Subcutaneous adipose tissue (tissue), 4 donors: ENCODE data around the gene PDE4B. TPM values are rescaled to one million over a fixed set of nuclear protein-coding genes. Genes with fewer than 3 reads are reported as not detected.

ENCODE experiments used
- total RNA-seq, 4 donors: library from RNA; depleted of rRNA; stranded (reverse); fragments of >200 nt; gene quantifications; one replicate each; pipeline ENCODE4 v1.1.0, GENCODE V29; 2016
- TF ChIP-seq, protein P1 (sequence below): fragments of 450-650 bp; IDR thresholded peaks from one replicate; pipeline ENCODE4 v1.5.1; 2016; ENCODE audit warnings: low read depth, mild to moderate bottlenecking, control low read depth, antibody characterized with exemption, moderate library complexity

PDE4B gene
- total RNA-seq, 4 donors from 2014 or later, result 8.5 to 31.8 (median 15.5) TPM

DNA sequence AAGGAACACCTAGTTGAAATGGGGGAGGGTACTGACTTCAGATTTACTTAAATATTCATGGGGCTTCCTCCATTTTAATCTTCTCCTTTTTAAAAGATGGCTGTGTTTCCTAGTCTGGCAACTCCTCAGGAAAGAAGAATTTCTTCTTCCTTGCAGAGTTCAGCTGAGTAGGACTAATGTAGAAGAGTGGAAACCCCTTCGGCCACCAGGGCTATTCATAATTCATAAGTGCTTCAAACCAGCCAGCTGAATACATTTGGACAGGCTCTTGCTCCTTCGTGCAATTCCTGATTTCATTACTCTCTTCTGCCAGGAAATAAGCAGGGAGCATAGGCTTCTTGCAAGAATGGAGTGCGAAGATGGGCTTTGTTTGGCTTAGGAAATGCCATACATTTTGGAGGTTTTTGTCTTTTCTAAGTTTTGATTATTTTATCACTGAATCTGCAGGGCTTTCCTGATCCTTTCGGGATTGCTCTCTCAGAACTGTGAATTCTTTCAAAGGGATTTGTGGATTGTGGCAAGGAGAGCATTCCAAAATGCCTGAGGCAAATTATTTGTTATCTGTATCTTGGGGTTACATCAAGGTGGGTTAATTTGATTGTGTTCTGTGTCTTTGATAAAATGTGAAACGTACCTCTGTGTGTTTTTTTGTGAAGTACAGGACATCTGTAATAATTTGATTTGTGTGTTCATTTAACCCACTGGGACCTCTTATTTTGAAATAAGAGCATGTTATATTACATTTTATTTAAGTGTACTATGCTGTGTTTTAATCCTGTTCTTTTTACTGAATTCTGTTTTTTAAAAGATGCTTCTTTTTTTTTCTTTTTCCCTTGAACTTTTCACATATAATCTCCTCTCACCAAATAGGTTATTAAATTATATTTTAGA, 561.9 kb downstream of the PDE4B start:
- TF ChIP-seq, protein P1, sequence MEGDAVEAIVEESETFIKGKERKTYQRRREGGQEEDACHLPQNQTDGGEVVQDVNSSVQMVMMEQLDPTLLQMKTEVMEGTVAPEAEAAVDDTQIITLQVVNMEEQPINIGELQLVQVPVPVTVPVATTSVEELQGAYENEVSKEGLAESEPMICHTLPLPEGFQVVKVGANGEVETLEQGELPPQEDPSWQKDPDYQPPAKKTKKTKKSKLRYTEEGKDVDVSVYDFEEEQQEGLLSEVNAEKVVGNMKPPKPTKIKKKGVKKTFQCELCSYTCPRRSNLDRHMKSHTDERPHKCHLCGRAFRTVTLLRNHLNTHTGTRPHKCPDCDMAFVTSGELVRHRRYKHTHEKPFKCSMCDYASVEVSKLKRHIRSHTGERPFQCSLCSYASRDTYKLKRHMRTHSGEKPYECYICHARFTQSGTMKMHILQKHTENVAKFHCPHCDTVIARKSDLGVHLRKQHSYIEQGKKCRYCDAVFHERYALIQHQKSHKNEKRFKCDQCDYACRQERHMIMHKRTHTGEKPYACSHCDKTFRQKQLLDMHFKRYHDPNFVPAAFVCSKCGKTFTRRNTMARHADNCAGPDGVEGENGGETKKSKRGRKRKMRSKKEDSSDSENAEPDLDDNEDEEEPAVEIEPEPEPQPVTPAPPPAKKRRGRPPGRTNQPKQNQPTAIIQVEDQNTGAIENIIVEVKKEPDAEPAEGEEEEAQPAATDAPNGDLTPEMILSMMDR, result no peak

DNA sequence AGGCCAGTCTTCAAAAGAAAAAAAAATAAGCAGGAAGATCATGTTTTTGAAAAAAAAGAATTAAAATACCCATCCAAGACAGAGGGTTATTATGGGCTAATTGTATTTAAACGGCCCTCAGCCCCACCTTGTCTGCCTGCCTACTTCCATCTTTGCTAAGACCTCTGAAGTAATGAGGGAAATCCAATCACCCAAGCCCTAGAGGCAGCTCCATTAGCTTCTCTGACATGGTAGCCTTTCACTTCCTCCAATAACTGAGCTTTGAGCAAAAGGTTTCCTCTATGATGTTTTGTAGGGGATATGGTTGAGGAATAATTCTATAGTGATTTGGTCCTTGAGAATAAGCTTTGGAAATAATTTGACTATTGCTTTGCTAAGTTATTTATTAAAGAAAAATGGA, 563.1 kb downstream of the PDE4B start:
- TF ChIP-seq, protein P1, result no peak

DNA sequence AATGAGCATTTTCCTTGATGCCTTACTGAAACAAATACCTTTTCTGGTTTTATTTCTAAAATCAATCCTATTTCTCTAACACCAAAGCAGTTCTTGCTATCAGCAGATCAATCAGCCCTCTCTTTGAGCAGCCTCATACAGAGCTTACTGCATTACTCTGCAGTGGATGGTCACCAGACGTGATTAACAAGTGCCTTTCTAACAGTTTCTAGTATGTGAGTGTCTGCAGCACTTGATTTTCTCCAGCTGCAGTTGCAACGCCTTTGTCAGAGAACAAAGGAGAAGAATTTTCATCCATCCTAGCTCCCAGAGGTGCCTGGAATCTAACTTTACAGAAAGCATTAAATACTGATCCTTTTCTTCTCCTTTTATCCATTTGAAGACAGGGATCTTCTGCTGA, 563.9 kb downstream of the PDE4B start:
- TF ChIP-seq, protein P1, result no peak

DNA sequence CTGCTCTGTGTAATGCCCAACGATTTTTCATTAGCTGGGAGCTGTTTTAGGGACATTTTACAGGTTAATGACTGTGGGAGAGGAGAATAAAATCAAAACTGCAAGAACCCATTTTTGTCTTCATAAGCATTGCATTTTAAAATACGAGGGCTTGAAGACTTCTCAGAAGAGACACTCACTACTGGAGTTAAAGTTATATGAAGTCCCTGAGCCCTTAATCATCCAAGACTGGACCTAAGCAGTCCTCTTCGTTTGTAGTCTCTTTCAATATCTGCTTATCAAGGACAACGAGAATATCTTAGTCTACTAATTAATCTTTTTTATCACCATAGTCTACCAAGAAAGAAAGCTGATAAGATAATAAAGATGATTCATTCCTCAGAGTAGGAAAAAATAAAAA, 564.3 kb downstream of the PDE4B start:
- TF ChIP-seq, protein P1, result no peak

DNA sequence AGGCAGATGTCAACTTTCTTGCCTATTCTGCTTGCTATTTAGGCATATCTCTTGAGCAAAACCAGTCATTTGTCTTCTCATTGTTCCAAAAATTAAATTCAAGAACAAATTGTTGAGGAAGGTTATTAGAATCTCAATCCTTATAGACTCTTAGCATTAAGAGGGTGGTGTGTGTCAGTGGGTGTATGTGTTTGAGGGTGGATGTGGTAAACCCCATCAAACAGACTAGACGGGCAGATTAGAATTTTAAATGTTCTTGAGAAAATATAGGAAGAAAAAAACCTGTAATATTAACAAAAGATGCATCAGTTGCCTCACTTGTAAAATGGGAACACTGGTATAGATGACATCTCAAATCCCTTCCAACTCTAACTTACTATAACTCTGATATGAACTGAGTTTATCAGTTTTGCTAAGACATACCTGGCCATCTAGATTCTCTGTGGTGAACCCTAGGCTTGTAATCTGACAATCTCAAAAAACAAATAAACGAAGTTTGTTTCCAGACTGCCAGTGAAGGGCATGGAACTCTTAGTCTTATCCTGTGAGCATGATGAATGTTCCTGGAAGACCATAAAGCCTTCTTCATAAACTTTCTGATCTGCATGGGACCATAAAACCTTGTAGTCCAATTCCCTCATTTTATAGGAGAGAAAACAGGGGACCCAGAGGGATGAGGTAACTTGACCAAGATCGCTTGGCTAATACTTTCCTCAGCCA, 564.9 kb downstream of the PDE4B start:
- TF ChIP-seq, protein P1, result no peak

DNA sequence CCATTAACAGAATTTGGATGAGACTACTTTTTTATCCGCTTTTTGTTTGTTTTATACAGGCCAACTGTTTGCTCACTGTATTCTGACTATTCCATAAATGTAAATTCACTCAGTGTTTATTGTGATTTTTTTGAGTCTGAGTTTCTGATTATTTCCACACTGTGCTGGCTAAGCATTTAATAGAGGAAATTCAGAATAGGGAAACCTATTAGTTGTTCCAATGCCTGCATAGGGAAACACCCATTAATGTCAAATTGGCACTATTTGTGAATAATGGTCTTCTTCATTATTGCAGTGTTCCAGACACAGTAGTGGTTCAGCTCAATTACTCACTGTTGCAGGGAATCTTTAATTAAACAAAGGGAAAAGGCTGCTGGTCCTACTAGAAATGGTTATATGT, 566.6 kb downstream of the PDE4B start:
- TF ChIP-seq, protein P1, result no peak

DNA sequence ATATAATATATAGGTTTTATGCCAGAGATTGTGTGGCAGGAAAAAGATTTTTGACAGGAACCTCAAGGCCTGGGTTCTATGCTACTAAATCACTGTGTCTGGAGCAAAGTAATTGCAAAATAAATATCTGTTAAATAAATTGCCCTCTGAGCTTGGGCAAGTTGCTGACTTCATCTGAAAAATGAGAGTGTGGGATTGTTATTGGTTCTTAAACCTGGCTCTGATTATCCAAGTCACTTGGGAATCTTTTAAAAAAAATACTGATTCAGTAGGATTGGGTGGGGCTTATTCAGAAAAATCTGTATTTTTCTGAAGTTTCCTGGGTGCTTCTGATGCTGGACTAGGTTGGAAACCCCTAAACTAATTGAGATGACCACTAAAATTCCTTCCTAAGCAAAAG, 567.1 kb downstream of the PDE4B start:
- TF ChIP-seq, protein P1, result no peak
